Activated CD8-positive, alpha-beta memory T cell treated with anti-CD3 and anti-CD28 coated beads for 24 hours (primary cell): ENCODE measurements around the gene PRDX3.
"Not testable (repeated sequence)": the region's sequence is repeated elsewhere in the genome, so short reads cannot be mapped to it uniquely, and the experiment has no call there.

ENCODE experiments used
- DNase-seq: peaks from one replicate; pipeline ENCODE4 v3.0.0-alpha.2; 2020

Gene PRDX3

DNA sequence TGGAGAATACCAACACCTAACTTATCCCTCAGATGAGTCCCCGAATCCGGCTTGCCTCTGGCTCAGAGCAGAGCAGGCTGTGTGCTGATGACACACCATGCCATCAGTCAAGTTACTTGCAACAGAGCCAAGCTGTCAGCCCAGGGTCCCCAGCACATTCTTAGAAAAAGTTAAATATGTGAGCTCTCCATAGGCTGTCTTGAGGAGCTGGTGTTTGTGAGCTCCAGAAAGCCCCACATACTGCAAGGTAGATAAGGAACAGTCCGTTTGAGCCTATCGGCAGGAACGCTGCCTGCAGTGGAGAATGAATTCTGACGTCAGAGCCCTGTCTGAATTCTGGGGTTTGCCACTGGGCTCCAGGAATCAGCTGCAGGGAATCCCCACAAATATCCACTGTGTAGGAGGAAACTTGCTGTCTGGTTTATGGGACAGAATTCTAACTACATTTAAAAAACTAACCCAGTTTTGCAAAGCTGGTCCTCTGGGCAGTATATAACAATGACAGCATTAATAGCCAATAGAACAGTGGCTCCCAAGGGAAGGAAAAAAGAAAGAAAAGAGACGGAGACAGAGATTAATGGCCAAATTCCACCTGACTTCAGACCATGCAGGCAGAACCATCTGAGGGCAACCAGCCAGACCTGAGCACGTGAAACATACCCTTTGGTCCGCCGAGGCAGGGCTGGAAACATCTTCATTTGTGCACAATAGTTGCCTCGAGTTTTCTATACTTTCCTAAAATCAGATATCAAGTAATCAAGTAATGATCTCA is 16.7 kb downstream of the PRDX3 start:
- DNase-seq: no peak

GRCh38 chr10:119159332-119159731 is 19.3 kb downstream of the PRDX3 start:
- DNase-seq: no peak

- DNase-seq: no peak
Observed at GRCh38 chr10:119153661-119154060, 25.0 kb downstream of the PRDX3 start.

GRCh38 chr10:119153041-119153440 is 25.6 kb downstream of the PRDX3 start:
- DNase-seq: no peak

DNA sequence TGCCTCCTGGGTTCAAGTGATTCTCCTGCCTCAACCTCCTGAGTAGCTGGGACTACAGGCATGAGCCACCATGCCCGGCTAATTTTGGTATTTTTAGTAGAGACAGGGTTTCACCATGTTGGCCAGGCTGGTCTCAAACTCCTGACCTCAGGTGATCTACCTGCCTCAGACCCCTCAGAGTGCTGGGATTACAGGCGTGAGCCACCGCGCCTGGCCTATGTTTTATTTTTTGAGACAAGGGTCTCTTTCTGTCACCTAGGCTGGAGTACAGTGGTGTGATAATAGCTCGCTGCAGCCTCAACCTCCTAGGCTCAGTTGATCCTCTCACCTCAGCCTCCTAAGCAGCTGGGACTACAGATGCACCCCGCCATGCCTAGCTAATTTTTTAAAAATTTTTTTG is 27.0 kb downstream of the PRDX3 start:
- not testable (repeated sequence) for DNase-seq

DNA sequence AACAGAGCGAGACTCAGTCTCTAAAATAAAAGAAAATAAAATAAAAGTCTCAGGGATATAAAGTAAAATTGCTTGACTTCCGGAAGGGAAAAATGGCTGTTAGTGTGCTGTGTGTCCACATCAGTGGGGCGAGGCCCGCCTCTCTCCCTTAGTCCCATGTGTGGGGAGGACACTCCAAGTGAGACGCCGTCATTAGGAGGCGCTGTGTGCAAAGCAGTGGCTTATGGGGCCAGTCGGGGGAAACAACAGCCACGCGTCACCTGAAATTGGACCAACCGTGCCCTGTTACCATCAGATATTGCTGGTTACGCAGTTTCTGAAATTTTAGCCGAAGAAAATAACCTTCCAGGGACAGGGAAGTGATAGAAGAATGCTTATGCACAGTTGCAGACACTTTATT is 28.9 kb downstream of the PRDX3 start:
- no peak for DNase-seq

GRCh38 chr10:119149157-119149556 is 29.5 kb downstream of the PRDX3 start:
- no peak for DNase-seq

DNA sequence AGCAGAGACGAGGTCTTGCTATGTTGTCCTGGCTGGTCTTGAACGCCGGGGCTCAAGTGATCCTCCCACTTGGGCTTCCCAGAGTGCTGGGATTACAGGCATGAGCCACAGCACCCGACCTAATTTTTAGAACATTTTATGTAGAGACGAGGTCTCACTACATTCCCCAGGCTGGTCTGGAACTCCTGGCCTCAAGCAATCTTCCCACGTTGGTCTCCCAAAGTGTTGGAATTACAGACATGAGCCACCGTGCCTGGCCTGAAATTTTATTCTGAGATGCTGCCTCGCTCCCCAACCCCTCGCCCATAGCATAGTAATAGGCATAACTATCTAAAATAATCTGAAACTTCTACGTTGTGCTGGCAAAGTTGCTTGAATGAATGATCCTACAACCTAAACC is 35.0 kb downstream of the PRDX3 start:
- no peak for DNase-seq

GRCh38 chr10:119140603-119141245 is 37.9 kb downstream of the PRDX3 start:
- DNase-seq: no peak

- peak; percentile 69 for DNase-seq
Observed at GRCh38 chr10:119139464-119140067, 39.0 kb downstream of the PRDX3 start.

DNA sequence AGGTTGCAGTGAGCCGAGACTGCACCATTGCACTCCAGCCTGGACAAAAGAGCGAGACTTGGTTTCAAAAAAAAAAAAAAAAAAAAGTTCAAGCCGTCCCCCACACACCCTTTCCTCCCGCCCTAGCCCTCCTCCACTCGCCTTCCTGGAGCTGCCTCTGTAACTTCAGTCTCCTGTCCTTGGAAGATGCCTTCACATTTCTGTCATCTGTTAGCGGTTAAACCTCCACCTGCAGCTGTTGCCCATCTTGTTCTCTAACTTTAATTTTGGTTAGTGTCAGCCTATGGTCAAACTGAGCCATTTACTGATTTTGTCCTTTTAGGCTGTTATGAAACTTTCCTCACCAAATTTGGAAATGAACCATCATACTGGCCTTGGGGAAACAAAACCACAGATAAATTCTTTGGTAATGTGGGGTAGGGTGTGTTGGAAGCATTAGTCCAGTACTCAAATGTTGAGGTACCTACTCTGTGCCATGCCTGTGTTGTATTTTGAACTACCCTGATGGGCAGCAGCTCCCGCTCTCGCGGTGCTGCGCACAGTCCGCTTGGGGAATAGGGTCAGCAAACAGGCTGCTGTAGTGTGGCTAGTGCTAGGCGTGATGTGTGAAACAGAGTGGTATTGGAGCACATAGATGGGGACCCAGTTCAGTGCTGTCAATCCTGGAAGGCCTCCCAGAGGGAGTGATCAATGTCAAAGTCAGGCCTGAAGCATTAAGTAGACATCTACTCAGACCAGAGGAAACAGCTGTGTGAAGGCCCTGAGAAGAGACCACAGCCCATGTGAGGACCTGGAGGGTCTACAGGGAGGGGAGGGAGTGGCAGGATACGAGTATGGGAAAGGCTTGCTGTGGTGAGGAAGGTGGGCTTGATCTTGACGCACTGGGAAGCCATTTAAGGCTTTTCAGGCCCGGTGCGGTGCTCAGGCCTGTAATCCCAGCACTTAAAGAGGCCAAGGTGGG is 40.0 kb downstream of the PRDX3 start:
- no peak for DNase-seq

- not testable (repeated sequence) for DNase-seq
Observed at GRCh38 chr10:119137878-119138277, 40.7 kb downstream of the PRDX3 start.

DNA sequence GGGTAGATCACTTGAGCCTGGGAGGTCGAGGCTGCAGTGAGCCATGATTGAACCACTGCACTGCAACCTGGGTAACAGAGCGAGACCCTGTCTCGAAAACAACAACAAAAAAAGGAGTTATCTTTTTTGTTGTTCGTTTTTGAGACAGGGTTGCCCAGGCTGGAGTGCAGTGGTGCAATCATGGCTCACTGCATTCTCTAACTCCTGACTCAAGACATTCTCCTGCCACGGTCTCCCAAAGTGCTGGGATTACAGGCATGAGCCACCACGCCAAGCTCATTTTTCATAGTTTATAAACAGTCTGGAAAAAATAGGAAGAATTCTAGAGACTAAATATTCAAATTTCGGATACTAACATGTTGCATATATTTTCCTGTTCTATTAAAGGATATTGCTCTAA is 42.5 kb downstream of the PRDX3 start:
- DNase-seq: no peak

- no peak for DNase-seq
Observed at GRCh38 chr10:119135513-119135881, 43.1 kb downstream of the PRDX3 start.

- DNase-seq: no peak
Observed at GRCh38 chr10:119133949-119134348, 44.7 kb downstream of the PRDX3 start.

- no peak for DNase-seq
Observed at GRCh38 chr10:119132521-119133345, 45.9 kb downstream of the PRDX3 start.

GRCh38 chr10:119131512-119132240 is 46.9 kb downstream of the PRDX3 start:
- peak; percentile 72 for DNase-seq

- no peak for DNase-seq
Observed at GRCh38 chr10:119129721-119130120, 48.9 kb downstream of the PRDX3 start.

- DNase-seq: no peak
Observed at GRCh38 chr10:119125942-119126341, 52.7 kb downstream of the PRDX3 start.

DNA sequence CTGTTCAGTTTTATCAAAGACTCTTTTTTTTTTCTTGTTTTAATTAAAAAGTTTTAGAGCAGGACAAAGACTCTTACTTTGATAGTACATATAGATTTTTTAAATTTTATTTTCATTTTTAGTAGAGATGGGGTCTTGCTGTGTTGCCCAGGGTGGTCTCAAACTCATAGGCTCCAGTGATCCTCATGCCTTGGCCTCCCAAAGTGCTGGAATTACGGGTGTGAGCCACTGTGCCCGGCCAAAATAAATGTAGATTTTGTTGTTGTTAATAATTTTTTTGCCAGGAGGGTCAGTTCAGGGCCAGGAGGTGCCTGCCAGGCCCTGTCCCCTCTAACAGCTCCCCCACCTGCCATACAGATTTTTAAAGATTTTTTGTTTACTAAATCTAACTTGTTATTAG is 57.7 kb downstream of the PRDX3 start:
- no peak for DNase-seq

DNA sequence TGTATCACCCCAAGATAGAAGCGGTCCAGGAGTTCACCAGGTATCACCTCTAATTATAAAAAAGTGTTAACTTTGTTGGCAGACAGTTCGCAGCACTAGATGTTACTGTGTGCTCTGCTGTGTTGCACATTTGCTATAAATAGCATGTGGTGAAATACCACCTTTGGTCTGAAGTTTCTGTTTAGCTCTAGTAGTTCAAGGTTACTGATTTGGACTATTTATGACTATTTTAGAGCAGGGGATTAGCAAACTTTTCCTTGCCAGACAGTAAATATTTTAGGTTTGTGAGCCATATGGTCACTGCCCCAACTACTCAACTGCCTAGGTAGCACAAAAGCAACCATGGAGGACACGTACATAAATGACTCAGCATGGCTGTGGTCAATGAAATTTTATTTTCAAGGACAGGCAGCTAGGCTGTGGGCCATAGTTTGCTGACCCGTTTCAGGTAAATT is 58.2 kb downstream of the PRDX3 start:
- no peak for DNase-seq
